CD4-positive, alpha-beta T cell treated with Interleukin-17A for 4 hours (primary cell): ENCODE data around the gene CXXC5.
"Not testable (repeated sequence)": the region's sequence is repeated elsewhere in the genome, so short reads cannot be mapped to it uniquely, and the experiment has no call there.

Source experiments
- DNase-seq: peaks from one replicate; pipeline ENCODE4 v3.0.0-alpha.2; 2020; ENCODE audit warnings: mixed read lengths

The CXXC5 gene

GRCh38 chr5:139713898-139714297, 65.7 kb downstream of the CXXC5 start:
- DNase-seq = not testable (repeated sequence)

- no peak for DNase-seq
These were observed 69.1 kb downstream of the CXXC5 start for GRCh38 chr5:139717221-139717620.

- not testable (repeated sequence) for DNase-seq
These were observed 70.3 kb downstream of the CXXC5 start for GRCh38 chr5:139718403-139718802.

DNA sequence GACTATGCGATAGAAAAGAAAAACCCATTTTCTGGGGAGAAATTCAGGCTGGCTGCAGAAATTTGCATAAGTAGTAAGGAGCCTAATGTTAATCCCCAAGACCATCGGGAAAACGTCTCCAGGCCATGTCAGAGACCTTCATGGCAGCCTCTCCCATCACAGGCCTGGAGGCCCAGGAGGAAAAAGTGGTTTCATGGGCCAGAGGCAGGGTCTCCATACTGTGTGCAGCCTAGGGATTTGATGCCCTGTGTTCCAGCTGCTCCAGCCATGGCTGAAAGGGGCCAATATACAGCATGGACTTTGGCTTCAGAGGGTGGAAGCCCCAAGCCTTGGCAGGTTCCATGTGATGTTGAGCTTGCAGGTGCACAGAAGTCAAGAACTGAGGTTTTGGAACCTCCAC, 71.8 kb downstream of the CXXC5 start:
- not testable (repeated sequence) for DNase-seq

DNA sequence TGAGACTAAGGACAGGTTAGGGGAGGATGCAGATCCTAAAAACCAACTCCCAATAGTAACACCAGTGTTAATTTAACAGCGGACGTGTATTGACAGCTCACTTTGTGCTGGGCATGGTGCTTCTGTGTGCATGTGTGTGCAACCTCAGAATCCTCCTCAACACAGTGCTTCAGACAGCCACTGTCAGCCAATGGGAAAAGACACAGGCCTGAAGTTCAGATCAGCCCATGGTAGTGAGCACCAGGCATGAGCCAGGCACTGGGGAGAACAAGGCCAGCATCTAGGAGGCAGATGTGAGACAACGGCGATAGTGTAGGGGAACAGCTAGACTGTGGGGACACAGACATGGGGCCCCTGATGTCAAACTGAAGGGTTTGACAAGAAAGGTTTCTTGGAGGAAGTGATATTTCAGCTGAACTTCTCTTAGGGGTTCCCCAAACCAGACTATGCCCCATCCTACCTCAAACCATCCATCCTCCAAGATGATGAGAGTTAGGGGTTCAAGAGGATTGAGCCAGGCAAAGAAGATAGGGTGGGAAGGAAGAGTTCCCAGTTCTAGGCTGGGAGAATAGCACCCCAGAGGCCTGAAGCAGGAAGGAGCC, 75.9 kb downstream of the CXXC5 start:
- DNase-seq = no peak

- DNase-seq = no peak
These were observed 77.1 kb downstream of the CXXC5 start for GRCh38 chr5:139725073-139725830.

GRCh38 chr5:139726248-139726647, 78.1 kb downstream of the CXXC5 start:
- DNase-seq = no peak

- DNase-seq = not testable (repeated sequence)
These were observed 79.5 kb downstream of the CXXC5 start for GRCh38 chr5:139727615-139728014.

- DNase-seq = no peak
These were observed 83.1 kb downstream of the CXXC5 start for GRCh38 chr5:139731281-139731680.

GRCh38 chr5:139732019-139732418, 83.9 kb downstream of the CXXC5 start:
- no peak for DNase-seq

- DNase-seq = no peak
These were observed 85.0 kb downstream of the CXXC5 start for GRCh38 chr5:139733010-139733688.
